ENCODE data around the gene NR2F1-AS1. TPM values are rescaled to one million over a fixed set of nuclear protein-coding genes. Genes with fewer than 3 reads are reported as not detected.

NR2F1-AS1 gene
- total RNA-seq, 1 donor from 2014 or later = 13.6 TPM

- Mint-ChIP-seq H3K27me3 (ENCODE audit: low read depth) (peaks cover 96% of the 10 kb centered on the region), H3K4me1 (peaks cover 47% of the 10 kb centered on the region), H3K27ac (no peak overlapping the region), H3K36me3 (no peaks in the 10 kb centered on the region), H3K9me3 (no peaks in the 10 kb centered on the region), H3K4me3 (peak overlapping the region; percentile 68)
- TF ChIP-seq CTCF (IDR thresholded peaks at IDR 0.05; ENCODE audit: unreplicated experiment) = no peak
- DNase-seq (ENCODE audit: low spot score in 2 of 2, unreplicated experiment in 2 of 2) = no peak
These were observed 7.4 kb downstream of the NR2F1-AS1 start for GRCh38 chr5:93573354-93574351.

DNA sequence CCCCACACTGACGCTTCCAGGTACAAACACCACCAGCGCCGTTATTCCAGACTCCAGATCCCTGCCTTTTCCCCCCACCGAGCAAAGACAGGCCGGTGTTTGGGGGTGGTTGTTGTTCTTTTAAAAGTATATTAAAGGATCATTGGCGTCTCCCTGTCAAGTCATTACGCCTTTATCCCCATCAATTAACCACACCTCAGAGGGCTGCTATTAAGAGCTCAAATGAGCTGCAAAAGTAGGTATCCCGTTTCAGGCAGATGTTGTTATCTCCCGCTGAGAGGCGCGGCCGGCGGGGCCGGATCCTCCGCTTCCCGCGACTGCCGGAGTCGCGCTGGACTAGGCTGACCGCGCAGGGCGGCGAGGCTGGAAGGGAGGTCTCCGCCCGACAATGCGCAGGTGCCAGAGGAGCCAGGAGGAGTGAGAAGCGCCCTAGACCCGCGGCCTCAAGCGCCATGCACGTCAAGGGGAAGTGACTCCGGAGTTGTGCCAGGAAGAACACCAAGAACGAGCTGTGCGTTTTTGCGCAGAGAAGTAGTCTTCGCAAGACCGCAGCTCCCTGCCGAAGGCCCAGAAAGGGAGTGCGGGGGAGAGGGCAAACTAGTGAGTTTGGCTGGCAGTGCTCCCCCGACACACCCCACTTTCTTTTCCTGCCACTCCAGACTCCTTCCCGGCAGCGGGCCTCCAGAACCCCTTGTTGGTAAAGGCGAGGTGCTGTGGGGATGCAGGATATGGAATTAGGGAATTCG, 8.2 kb downstream of the NR2F1-AS1 start:
- no peaks in the 10 kb centered on the region for H3K36me3 Mint-ChIP-seq
- DNase-seq (ENCODE audit: low spot score in 2 of 2, unreplicated experiment in 2 of 2) = peak in 1 of 2 experiments; percentile 46
- peaks cover 39% of the 10 kb centered on the region for H3K4me1 Mint-ChIP-seq
- H3K4me3 Mint-ChIP-seq = peak overlapping the region; percentile 68
- H3K27me3 Mint-ChIP-seq (ENCODE audit: low read depth) = peaks cover 92% of the 10 kb centered on the region
- no peak overlapping the region for H3K27ac Mint-ChIP-seq
- TF ChIP-seq CTCF (IDR thresholded peaks at IDR 0.05; ENCODE audit: unreplicated experiment) = no peak
- no peaks in the 10 kb centered on the region for H3K9me3 Mint-ChIP-seq

DNA sequence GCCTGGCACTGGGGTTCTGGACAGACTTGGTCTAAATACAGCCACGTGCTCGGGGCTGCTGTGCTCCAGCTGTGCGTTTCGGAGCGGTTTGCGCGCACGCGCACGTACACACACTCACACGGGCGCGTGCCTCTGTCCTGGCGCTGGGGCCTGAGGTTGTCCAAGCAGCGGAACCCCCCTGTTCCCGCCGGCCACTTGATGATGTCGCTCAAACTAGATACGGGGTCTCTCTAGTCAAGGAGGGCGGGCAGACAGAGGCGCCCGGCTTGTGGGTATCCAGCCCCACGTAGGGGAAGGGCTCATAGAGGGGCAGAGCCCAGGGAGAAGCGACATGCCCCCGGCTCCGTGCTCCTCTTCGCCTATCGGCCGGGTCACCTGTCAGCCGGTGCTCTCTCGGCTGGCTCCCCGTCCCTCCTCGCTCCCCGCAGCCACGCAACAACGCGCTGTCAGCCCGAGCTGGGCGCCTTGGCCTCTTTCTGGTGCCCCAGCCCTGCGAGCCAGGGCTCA, 8.9 kb downstream of the NR2F1-AS1 start:
- Mint-ChIP-seq H3K4me1 (peaks cover 41% of the 10 kb centered on the region), H3K27ac (no peak overlapping the region), H3K9me3 (no peaks in the 10 kb centered on the region), H3K27me3 (ENCODE audit: low read depth) (peaks cover 86% of the 10 kb centered on the region), H3K36me3 (no peaks in the 10 kb centered on the region), H3K4me3 (peak overlapping the region; percentile 68)
- no peak for TF ChIP-seq CTCF (IDR thresholded peaks at IDR 0.05; ENCODE audit: unreplicated experiment)
- no peak for DNase-seq (ENCODE audit: low spot score in 2 of 2, unreplicated experiment in 2 of 2)

- peaks cover 79% of the 10 kb centered on the region for H3K27me3 Mint-ChIP-seq (ENCODE audit: low read depth)
- no peak for DNase-seq (ENCODE audit: low spot score in 2 of 2, unreplicated experiment in 2 of 2)
These were observed 9.7 kb downstream of the NR2F1-AS1 start for GRCh38 chr5:93571114-93571949.

More at GRCh38 chr5:93571114-93571949, 9.7 kb downstream of the NR2F1-AS1 start:
- H3K36me3 Mint-ChIP-seq = no peaks in the 10 kb centered on the region
- H3K27ac Mint-ChIP-seq = no peak overlapping the region
- peak overlapping the region; percentile 68 for H3K4me3 Mint-ChIP-seq
- no peaks in the 10 kb centered on the region for H3K9me3 Mint-ChIP-seq
- peaks cover 38% of the 10 kb centered on the region for H3K4me1 Mint-ChIP-seq
- TF ChIP-seq CTCF (IDR thresholded peaks at IDR 0.05; ENCODE audit: unreplicated experiment) = no peak
